ENCODE results near the gene WNT5A.

The WNT5A gene

GRCh38 chr3:55489798-55490132 is 2.7 kb upstream of the WNT5A start:
- TF ChIP-seq CTCF (IDR thresholded peaks at IDR 0.05; ENCODE audit: low read depth, low read length, missing control alignments): no peak
- in situ Hi-C loops (cut with HindIII; ENCODE audit: low sequenced_read_pairs): loop anchor here (5.0 to 25.0 kb wide), 5 partner anchors 228 to 1052 kb away; no protein-coding TSS in a partner anchor
- no peak for DNase-seq (ENCODE audit: low read depth)

DNA sequence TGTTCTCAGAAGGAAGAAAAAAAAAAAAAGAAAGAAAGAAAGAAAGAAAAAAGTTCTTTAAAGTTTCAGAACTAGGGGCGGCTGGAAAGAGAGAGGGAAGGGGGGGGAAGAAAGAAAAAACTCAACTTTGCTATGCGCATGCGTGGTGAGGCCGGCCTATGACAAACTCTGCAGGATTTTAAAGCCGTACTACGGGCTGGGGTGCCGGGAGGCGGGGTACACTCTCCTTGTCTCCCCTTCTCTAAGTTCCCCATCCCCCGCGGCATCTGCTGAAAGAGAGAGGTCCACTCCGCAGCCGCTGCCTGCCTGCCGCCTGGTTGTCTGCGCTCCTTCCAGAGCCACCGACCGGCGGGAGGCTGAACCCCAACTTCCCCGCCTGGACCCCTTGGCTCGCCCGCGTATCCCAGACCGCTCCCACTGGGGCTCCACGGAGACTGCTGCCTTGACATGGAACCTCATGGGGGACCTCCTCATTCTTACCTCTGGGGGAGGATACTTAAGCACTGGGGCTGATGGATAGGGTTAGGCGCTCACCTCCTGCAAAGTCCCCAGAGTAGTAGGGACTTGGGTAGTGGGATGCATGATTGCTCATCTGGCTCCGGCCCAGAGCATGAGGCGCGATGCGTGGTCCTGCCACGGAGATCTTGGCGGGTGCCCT is 1.4 kb upstream of the WNT5A start:
- peak overlapping the region; percentile 83 for H3K4me3 ChIP-seq (ENCODE audit: low read depth, low read length)
- in situ Hi-C loops (cut with HindIII; ENCODE audit: low sequenced_read_pairs): loop anchor here (5.0 to 25.0 kb wide), 5 partner anchors 229 to 1051 kb away; no protein-coding TSS in a partner anchor
- DNase-seq (ENCODE audit: low read depth): peak; percentile 77
- no peak for TF ChIP-seq CTCF (IDR thresholded peaks at IDR 0.05; ENCODE audit: low read depth, low read length, missing control alignments)

More at GRCh38 chr3:55489798-55490132, 2.7 kb upstream of the WNT5A start:
- peak overlapping the region; percentile 83 for H3K4me3 ChIP-seq (ENCODE audit: low read depth, low read length)

GRCh38 chr3:55487381-55488241 is 505 bp upstream of the WNT5A start:
- in situ Hi-C loops (cut with HindIII; ENCODE audit: low sequenced_read_pairs): loop anchor here (5.0 to 25.0 kb wide), 5 partner anchors 230 to 1050 kb away; no protein-coding TSS in a partner anchor
- no peak for TF ChIP-seq CTCF (IDR thresholded peaks at IDR 0.05; ENCODE audit: low read depth, low read length, missing control alignments)
- DNase-seq (ENCODE audit: low read depth): no peak
- peak overlapping the region; percentile 83 for H3K4me3 ChIP-seq (ENCODE audit: low read depth, low read length)

- TF ChIP-seq CTCF (IDR thresholded peaks at IDR 0.05; ENCODE audit: low read depth, low read length, missing control alignments): no peak
- in situ Hi-C loops (cut with HindIII; ENCODE audit: low sequenced_read_pairs): loop anchor here (5.0 to 25.0 kb wide), 5 partner anchors 231 to 1049 kb away; no protein-coding TSS in a partner anchor
- DNase-seq (ENCODE audit: low read depth): no peak
- H3K4me3 ChIP-seq (ENCODE audit: low read depth, low read length): peak overlapping the region; percentile 83
Measured at GRCh38 chr3:55486101-55486856, 827 bp downstream of the WNT5A start.

GRCh38 chr3:55484801-55485791 is 2.0 kb downstream of the WNT5A start:
- peak; percentile 82 for DNase-seq (ENCODE audit: low read depth)
- in situ Hi-C loops (cut with HindIII; ENCODE audit: low sequenced_read_pairs): loop anchor here (5.0 to 25.0 kb wide), 5 partner anchors 232 to 1048 kb away; no protein-coding TSS in a partner anchor
- peak; percentile 63 for TF ChIP-seq CTCF (IDR thresholded peaks at IDR 0.05; ENCODE audit: low read depth, low read length, missing control alignments)
- H3K4me3 ChIP-seq (ENCODE audit: low read depth, low read length): peak overlapping the region; percentile 83
